HG03575 (cell line): ENCODE measurements around the gene CD164L2.

Source experiments
- ATAC-seq: cut with Tn5 transposase; IDR thresholded peaks from one replicate; pipeline ENCODE4 v1.9.1; 2021; ENCODE audit not compliant: unreplicated experiment, insufficient number of reproducible peaks, low FRiP score; ENCODE audit errors: extremely low read depth

The CD164L2 gene

GRCh38 chr1:27335506-27336422 is 47.4 kb downstream of the CD164L2 start:
- no peak for ATAC-seq

- ATAC-seq, result no peak
Measured at GRCh38 chr1:27333717-27334279, 49.3 kb downstream of the CD164L2 start.

- no peak for ATAC-seq
Measured at GRCh38 chr1:27332536-27333281, 50.4 kb downstream of the CD164L2 start.

GRCh38 chr1:27331922-27332321 is 51.2 kb downstream of the CD164L2 start:
- ATAC-seq, result no peak

GRCh38 chr1:27331426-27331825 is 51.7 kb downstream of the CD164L2 start:
- no peak for ATAC-seq

- no peak for ATAC-seq
Measured at GRCh38 chr1:27330786-27331185, 52.3 kb downstream of the CD164L2 start.
